GM23248 (cell line): ENCODE data around the gene OSBPL6. TPM values are rescaled to one million over a fixed set of nuclear protein-coding genes. Genes with fewer than 3 reads are reported as not detected.

Experiments
- DNase-seq: peaks from one replicate; pipeline ENCODE4 v3.0.0-alpha.2; 2015
- H2AFZ ChIP-seq: fragments of 200-600 bp; sonication (generic); 2 replicates; pipeline ENCODE4 v1.6.1; 2016; ENCODE audit warnings: antibody characterized with exemption
- H3F3A ChIP-seq: fragments of 200-600 bp; sonication (generic); 2 replicates; pipeline ENCODE4 v1.6.1; 2016; ENCODE audit warnings: mild to moderate bottlenecking, antibody characterized with exemption, mixed run types; ENCODE audit not compliant: insufficient read depth
- H3K27ac ChIP-seq: fragments of 200-600 bp; sonication (generic); 2 replicates; pipeline ENCODE4 v1.5.1; 2016; ENCODE audit warnings: mild to moderate bottlenecking
- H3K27me3 ChIP-seq: fragments of 200-600 bp; sonication (generic); replicated peaks from 2 replicates; pipeline ENCODE4 v1.6.1; 2016; ENCODE audit warnings: mild to moderate bottlenecking; ENCODE audit not compliant: insufficient read depth
- H3K36me3 ChIP-seq: fragments of 200-600 bp; sonication (generic); 2 replicates; pipeline ENCODE4 v1.6.1; 2016; ENCODE audit warnings: low read depth, mild to moderate bottlenecking
- H3K4me1 ChIP-seq: fragments of 200-600 bp; sonication (generic); 2 replicates; pipeline ENCODE4 v1.6.1; 2016; ENCODE audit warnings: mild to moderate bottlenecking; ENCODE audit not compliant: insufficient read depth
- H3K4me2 ChIP-seq: fragments of 200-600 bp; sonication (generic); one replicate; pipeline ENCODE4 v1.6.1; 2016; ENCODE audit warnings: mild to moderate bottlenecking; ENCODE audit not compliant: unreplicated experiment
- H3K4me3 ChIP-seq: fragments of 200-600 bp; sonication (generic); 2 replicates; pipeline ENCODE4 v1.5.1; 2016; ENCODE audit warnings: mild to moderate bottlenecking
- H3K79me2 ChIP-seq: fragments of 200-600 bp; sonication (generic); 2 replicates; pipeline ENCODE4 v1.6.1; 2016; ENCODE audit warnings: mild to moderate bottlenecking; ENCODE audit not compliant: insufficient read depth
- H3K9ac ChIP-seq: fragments of 200-600 bp; sonication (generic); 2 replicates; pipeline ENCODE4 v1.6.1; 2016; ENCODE audit warnings: mild to moderate bottlenecking
- H3K9me2 ChIP-seq: fragments of 200-600 bp; sonication (generic); 2 replicates; pipeline ENCODE4 v1.6.1; 2016; ENCODE audit warnings: mixed run types, mild to moderate bottlenecking, moderate library complexity; ENCODE audit not compliant: insufficient read depth
- H3K9me3 ChIP-seq: fragments of 200-600 bp; sonication (generic); one replicate; pipeline ENCODE4 v1.6.1; 2017; ENCODE audit warnings: low read depth
- H4K20me1 ChIP-seq: fragments of 200-600 bp; sonication (generic); 2 replicates; pipeline ENCODE4 v1.6.0; 2016; ENCODE audit not compliant: insufficient read depth
- EZH2 ChIP-seq: fragments of 200-600 bp; sonication (generic); IDR thresholded peaks from 2 replicates; pipeline ENCODE4 v1.6.1; 2018; ENCODE audit warnings: antibody characterized with exemption, mild to moderate bottlenecking; ENCODE audit not compliant: insufficient read depth, poor library complexity, severe bottlenecking
- EZH2phosphoT487 ChIP-seq: fragments of 200-600 bp; sonication (generic); IDR thresholded peaks from 2 replicates; pipeline ENCODE4 v1.6.1; 2018; ENCODE audit warnings: antibody characterized with exemption, moderate library complexity, mild to moderate bottlenecking, low read depth; ENCODE audit not compliant: insufficient read depth
- WGBS, 2 experiments: methylation state at CpG; one replicate each; pipeline ENCODE4 v1.1.6; 2015 to 2017; ENCODE audit warnings: low lambda C conversion rate in 2 of 2, low coverage in 1 of 2; ENCODE audit errors: missing lambda C conversion rate in 2 of 2; 5-methylcytosine and 5-hydroxymethylcytosine counted together
- in situ Hi-C: fragments of 300-500 bp; cut with MboI; formaldehyde crosslinking; loops from 2 replicates; pipeline ENCODE4 v1.15.0; 2020
- polyA plus RNA-seq: library from polyadenylated mRNA; unstranded; fragments of >200 nt; fragmentation: Nextera tagmentation; extraction: Ambion mirVana; gene quantifications from 2 replicates; pipeline ENCODE4 v1.2.1, GENCODE V29; 2016
- total RNA-seq: library from RNA; depleted of rRNA; stranded (reverse); fragments of >200 nt; shearing (Covaris generic); gene quantifications from 2 replicates; pipeline ENCODE4 v1.2.3, GENCODE V29; 2014

OSBPL6 gene
- total and polyA plus RNA-seq, 2 experiments from 2014 or later = 6.3 to 11.8 TPM

DNA sequence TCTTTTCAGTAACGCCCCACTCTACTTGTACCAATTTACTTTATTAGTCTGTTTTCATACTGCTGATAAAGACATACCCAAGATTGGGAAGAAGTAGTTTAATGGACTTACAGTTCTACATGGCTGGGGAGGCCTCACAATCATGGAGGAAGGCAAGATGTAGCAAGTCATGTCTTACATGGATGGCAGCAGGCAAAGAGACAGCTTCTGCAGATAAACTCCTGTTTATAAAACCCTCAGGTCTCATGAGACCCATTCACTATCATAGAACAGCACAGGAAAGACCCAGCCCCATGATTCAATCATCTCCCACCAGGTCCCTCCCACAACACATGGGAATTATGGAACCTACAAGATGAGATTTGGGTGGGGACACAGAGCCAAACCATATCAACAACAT, 38.8 kb upstream of the OSBPL6 start:
- Histone ChIP-seq H3K36me3 (no peaks in the 10 kb centered on the region), H4K20me1 (no peaks in the 10 kb centered on the region), H3K9ac (no peak overlapping the region), H3K4me3 (no peak overlapping the region), H3K9me3 (no peaks in the 10 kb centered on the region), H3K4me2 (no peak overlapping the region), H3K79me2 (no peaks in the 10 kb centered on the region), H3F3A (no peaks in the 10 kb centered on the region), H3K27me3 (no peaks in the 10 kb centered on the region), H3K27ac (no peak overlapping the region), H2AFZ (no peak overlapping the region), H3K9me2 (no peaks in the 10 kb centered on the region), H3K4me1 (no peaks in the 10 kb centered on the region)
- in situ Hi-C loops = no loop called here
- no peak for TF ChIP-seq EZH2phosphoT487
- TF ChIP-seq EZH2 = no peak
- WGBS, 2 experiments = 38 to 46% methylated on average over 1 of the region's 1 CpG
- no peak for DNase-seq

DNA sequence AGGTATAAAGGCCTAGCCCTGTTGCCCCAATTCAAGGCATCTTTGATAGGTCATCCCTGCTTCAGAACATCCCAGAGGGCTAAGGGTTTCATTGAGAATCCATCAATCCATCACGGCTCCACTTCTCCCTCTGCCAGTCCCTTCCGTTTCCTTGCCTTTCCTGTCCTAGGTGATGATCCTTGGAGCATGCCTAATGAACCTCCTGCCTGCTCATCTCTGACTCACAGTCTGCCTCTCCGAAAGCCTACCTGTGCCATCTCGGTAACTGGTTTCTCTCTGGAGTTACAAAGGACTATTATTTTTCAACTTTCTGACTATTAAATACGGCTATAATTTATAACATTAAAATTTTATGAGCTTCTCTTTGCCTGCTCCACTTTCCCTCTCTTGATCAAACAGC, 36.7 kb upstream of the OSBPL6 start:
- in situ Hi-C loops = no loop called here
- Histone ChIP-seq H3K4me1 (no peaks in the 10 kb centered on the region), H3K79me2 (no peaks in the 10 kb centered on the region), H3K4me3 (no peak overlapping the region), H3K27ac (no peak overlapping the region), H3F3A (no peaks in the 10 kb centered on the region), H3K9ac (no peak overlapping the region), H3K36me3 (no peaks in the 10 kb centered on the region), H3K9me2 (no peaks in the 10 kb centered on the region), H3K4me2 (no peak overlapping the region), H3K9me3 (no peaks in the 10 kb centered on the region), H4K20me1 (no peaks in the 10 kb centered on the region), H3K27me3 (no peaks in the 10 kb centered on the region), H2AFZ (no peak overlapping the region)
- TF ChIP-seq EZH2 (no peak), EZH2phosphoT487 (no peak)
- WGBS, 2 experiments = 83 to 85% methylated on average over 5 of the region's 5 CpGs
- DNase-seq = no peak

- Histone ChIP-seq H3K9ac (no peak overlapping the region), H4K20me1 (no peaks in the 10 kb centered on the region), H3F3A (no peaks in the 10 kb centered on the region), H2AFZ (no peak overlapping the region), H3K27me3 (no peaks in the 10 kb centered on the region), H3K4me1 (peaks cover 8% of the 10 kb centered on the region; the same call in 1 of the 2 replicates), H3K27ac (no peak overlapping the region), H3K79me2 (no peaks in the 10 kb centered on the region), H3K4me3 (no peak overlapping the region), H3K36me3 (no peaks in the 10 kb centered on the region), H3K4me2 (no peak overlapping the region), H3K9me2 (no peaks in the 10 kb centered on the region), H3K9me3 (no peaks in the 10 kb centered on the region)
- no peak for DNase-seq
- TF ChIP-seq EZH2phosphoT487 = no peak
- TF ChIP-seq EZH2 = no peak
- in situ Hi-C loops = no loop called here
- 77 to 89% methylated on average over 1 of the region's 1 CpG for WGBS, 2 experiments
These were observed 34.3 kb upstream of the OSBPL6 start for GRCh38 chr2:178159966-178160365.

GRCh38 chr2:178160601-178161000, 33.7 kb upstream of the OSBPL6 start:
- H3K4me3 ChIP-seq = no peak overlapping the region
- no peaks in the 10 kb centered on the region for H3F3A ChIP-seq
- peaks cover 8% of the 10 kb centered on the region; the same call in 1 of the 2 replicates for H3K4me1 ChIP-seq
- in situ Hi-C loops = no loop called here
- no peaks in the 10 kb centered on the region for H3K9me3 ChIP-seq
- H3K9ac ChIP-seq = no peak overlapping the region
- H3K27ac ChIP-seq = no peak overlapping the region
- no peaks in the 10 kb centered on the region for H3K79me2 ChIP-seq
- no peak for TF ChIP-seq EZH2phosphoT487
- no peak for TF ChIP-seq EZH2
- no peaks in the 10 kb centered on the region for H3K27me3 ChIP-seq
- H3K36me3 ChIP-seq = no peaks in the 10 kb centered on the region
- no peaks in the 10 kb centered on the region for H4K20me1 ChIP-seq
- H2AFZ ChIP-seq = no peak overlapping the region
- no peak overlapping the region for H3K4me2 ChIP-seq
- 96 to 100% methylated on average over 1 of the region's 1 CpG for WGBS, 2 experiments
- no peak for DNase-seq
- H3K9me2 ChIP-seq = no peaks in the 10 kb centered on the region

- Histone ChIP-seq H3K9me2 (no peaks in the 10 kb centered on the region), H3K9me3 (no peaks in the 10 kb centered on the region), H3K9ac (0 out of 2 replicates have a peak overlapping the region, but pooled peaks have one; percentile 22), H3K79me2 (no peaks in the 10 kb centered on the region), H3K27ac (0 out of 2 replicates have a peak overlapping the region, but pooled peaks have one; percentile 19), H3K27me3 (no peaks in the 10 kb centered on the region), H4K20me1 (no peaks in the 10 kb centered on the region), H3K4me3 (0 out of 2 replicates have a peak overlapping the region, but pooled peaks have one; percentile 11), H3K4me2 (peak overlapping the region; percentile 47), H2AFZ (peak overlapping the region; percentile 79), H3F3A (no peaks in the 10 kb centered on the region), H3K36me3 (no peaks in the 10 kb centered on the region), H3K4me1 (peaks cover 8% of the 10 kb centered on the region; the same call in 1 of the 2 replicates)
- in situ Hi-C loops = no loop called here
- peak; percentile 50 for DNase-seq
- TF ChIP-seq EZH2 (no peak), EZH2phosphoT487 (no peak)
- WGBS, 2 experiments = 53 to 58% methylated on average over 3 to 4 of the region's 4 CpGs
These were observed 30.9 kb upstream of the OSBPL6 start for GRCh38 chr2:178163395-178163794.
